ENCODE measurements around the gene HOXD10.

Gene HOXD10

DNA sequence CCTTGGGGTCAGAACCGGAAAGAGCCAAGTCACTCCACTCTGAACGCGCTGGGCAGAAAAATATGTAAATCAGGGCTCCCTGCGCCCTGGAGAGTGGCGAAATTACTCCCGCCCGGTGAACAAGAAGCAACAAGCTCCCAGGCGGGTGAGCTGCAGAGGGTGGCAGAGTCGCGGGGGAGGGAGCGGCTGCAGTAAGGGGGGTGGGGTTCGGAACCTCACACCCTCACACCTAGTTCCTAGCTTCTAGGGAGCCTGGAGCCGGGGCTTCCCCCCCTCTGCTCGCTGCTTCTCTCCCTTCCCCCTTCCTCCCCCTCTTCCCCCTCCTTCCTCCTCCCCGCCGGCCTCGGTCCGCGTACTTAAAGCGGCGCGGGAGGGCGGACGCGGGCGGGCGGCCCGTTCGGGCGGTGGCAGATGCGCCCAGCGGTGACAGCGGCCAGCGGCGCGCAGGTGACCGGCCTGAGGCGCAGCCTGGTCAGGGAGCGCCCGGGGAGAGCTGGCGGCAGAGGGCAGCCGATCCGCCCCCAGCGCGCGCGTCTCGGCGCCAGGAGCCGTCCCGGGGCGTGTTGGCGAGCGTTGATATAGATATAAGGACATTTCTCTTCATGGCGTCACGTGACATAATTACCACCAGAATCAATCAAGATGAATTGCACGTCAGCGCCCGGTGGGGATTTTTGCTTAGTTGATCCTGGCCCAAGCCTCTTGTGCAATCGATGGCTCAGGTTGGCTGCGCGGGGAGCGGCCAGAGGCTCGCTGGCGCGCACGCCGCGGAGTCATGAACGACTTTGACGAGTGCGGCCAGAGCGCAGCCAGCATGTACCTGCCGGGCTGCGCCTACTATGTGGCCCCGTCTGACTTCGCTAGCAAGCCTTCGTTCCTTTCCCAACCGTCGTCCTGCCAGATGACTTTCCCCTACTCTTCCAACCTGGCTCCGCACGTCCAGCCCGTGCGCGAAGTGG is 9.7 kb upstream of the HOXD10 start, which contains the start of gene HOXD11:
Gene HOXD11 (plus strand): TSS at position 700 of the 959 bp plus-strand sequence. CDS start 76 bp downstream, at position 776.
- DNase-seq = no peak

DNA sequence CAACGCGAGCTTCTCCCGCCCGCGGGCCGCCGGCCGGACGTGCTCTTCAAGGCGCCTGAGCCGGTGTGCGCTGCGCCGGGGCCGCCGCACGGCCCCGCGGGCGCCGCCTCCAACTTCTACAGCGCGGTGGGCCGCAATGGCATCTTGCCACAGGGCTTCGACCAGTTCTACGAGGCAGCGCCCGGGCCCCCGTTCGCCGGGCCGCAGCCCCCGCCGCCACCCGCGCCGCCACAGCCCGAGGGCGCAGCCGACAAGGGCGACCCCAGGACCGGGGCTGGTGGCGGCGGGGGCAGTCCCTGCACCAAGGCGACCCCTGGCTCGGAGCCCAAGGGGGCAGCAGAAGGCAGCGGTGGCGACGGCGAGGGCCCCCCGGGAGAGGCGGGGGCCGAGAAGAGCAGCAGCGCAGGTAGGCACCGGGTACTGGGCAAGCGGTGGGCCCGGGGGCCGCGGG is 8.8 kb upstream of the HOXD10 start:
- no peak for DNase-seq

DNA sequence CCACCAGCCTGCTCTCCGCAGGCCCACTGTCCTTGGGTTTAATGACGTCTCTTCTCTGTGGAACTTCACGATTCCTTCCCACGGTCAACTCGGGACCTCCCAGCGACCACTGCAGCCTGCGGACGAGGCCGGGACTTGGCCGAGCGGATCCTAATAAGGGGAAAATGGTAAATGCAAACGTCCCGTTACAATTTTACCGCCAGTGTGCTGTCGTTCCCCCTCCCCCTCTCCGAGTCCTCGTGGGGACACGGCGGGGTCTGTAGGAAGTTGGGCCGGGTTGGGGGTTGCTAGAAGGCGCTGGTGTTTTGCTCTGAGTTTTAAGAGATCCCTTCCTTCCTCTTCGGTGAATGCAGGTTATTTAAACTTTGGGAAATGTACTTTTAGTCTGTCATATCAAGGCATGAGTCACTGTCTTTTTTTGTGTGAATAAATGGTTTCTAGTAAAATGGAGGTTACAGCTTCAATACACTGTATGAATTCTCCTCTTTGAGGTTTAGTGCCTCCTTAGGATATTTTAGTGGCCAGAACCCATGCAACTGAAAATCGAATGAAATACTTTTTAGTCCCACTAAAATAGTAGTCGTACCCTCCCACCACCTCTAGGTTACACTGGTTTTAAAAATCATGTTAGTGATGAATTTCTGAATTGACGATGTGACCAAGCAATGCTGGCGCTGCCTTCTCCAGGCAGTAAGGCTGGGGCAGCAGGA is 7.2 kb upstream of the HOXD10 start:
- no peak for DNase-seq

DNA sequence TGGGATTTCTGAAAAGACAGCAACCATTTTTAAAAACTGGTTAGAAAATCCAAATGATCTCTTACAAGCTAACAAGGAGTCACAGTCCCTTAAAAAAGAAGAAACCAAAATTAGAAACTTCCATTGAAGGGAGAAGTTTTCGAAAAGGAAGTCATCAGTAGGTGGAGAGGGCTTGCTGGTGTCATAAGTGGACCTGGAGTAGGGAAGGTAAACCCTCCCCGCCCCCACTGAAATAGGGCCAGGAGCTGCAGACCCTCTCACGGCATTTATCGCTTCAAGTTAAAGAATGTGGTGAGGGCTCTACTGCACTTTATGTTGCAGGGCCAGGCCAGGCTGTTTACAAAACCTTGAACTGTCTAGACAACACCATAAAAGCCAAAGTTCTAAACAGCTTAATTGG is 6.6 kb upstream of the HOXD10 start:
- no peak for DNase-seq

DNA sequence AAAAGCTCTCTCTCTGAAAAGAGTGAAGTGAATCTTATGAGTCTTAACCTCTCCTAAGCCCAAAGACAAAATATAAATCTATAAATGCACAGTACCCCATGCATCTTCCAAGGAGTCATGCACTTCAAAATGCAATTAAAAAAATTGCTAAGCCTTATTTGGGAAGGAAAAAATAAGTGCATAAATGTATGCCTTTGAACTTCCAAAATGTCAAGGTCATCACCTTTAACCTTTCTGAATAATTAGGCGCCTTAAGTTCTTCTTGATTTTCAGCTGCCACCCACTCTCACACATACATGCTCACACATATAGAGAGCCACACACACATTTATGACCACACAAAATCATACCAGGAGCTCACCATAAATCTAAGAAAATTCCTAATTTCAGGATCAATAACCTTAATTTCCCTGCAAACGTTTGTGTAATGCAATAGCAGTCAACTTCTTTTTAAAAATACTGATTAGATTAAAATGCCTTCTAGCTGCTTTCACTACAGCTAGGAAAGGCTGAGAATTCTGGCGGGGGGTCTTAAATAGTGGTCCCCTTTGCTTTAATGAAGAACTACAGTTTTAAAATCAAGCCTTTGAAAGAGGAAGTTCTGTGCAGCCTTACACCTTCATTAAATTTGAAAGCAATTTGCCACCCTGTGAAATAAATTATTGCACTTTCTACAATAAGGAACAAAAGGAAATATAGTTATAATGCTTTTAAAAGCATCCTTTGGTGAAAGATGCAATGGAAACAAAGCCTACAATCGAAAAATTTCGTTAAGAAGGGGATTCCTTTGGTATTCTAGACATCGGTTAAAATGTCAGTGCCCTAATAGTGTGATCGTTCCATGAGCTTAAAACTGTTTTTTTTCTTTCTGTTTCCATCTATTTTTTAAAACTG is 5.9 kb upstream of the HOXD10 start:
- no peak for DNase-seq

DNA sequence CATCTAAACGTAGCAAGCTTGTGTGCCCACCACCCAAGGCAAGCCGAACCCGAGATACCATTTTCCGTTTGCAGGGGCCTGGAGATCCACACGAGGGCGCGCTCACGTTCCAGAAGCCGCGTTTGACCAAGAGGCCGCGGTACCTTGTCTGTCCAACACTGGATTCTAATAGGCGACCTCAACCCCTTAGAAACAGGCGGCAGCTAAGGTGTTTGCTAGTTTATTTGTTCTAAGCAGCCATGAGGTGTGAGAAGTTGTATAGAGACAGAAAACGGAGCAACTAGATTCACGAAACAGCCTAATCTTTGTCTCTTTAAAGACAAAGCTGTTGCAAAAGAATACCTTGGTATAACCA is 5.3 kb upstream of the HOXD10 start:
- DNase-seq = no peak

DNA sequence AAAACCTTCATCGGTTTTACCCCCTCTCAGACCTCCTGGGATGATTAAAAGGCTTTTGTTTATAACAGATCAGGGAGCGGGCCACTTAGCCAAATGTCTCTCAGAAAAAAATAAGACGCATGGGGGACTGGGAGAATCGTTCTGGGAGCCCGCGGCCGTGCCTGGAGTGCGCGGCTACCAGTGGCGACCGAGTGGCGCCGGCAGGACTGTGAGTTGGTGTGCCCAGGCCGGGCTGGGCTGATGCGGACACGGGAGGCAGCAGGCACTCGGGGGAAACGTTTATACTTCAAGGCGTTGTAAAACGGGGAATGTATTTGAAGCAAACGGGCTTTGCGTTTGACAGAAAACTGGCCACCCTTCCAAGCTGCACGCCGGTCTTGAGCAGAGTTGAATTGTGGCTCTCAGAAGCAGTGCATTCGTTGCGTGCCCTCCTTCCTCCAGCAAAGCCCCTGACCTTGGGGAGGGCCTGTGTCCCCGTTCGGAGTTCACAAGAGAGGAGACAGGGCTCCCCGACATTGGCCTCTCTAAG is 4.7 kb upstream of the HOXD10 start:
- no peak for DNase-seq

DNA sequence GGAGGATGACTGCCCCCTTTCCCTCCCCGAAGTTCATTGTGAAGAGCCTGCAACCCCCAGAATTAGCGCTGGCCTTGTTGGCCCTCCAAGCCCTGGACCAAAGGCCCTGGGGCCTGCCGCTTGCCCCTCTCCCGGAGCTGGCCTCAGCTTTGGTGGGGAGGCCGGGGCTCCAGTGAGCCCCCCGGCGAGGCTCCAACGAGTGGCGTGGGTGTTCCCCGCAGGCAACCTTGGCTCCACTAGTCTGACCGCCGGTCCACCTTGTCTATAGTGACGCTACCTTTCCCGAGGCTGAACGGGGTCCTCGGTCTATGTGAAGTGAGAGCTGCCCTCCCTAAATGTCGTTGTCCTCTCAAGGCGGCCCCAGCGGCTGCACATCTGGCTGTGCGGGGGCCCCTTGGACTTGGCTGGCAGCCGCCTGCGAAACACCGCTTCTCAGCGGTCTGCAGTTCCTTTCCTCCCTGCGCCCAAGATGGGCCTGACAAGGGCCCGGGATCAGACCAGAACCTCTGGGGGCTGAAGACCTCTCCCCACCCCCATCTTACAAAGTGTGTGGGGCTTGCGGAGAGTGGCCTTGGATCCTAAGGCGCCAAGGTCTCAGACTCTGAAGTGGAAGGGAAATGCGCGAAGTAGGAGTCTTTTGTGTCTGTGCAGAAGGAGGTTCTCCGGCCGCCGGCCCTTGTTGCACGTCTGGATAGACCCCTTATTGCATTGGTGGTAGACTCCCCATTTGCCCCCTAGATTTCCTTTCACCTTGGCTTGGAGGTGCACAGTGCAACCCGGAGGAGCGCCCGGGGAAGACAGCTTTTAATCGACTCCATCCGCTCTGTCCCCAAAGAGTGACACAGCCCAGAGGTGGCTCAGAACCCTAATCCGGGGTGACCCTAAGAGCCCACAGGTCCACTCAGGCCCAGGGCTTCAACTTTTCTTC is 3.9 kb upstream of the HOXD10 start:
- no peak for DNase-seq

DNA sequence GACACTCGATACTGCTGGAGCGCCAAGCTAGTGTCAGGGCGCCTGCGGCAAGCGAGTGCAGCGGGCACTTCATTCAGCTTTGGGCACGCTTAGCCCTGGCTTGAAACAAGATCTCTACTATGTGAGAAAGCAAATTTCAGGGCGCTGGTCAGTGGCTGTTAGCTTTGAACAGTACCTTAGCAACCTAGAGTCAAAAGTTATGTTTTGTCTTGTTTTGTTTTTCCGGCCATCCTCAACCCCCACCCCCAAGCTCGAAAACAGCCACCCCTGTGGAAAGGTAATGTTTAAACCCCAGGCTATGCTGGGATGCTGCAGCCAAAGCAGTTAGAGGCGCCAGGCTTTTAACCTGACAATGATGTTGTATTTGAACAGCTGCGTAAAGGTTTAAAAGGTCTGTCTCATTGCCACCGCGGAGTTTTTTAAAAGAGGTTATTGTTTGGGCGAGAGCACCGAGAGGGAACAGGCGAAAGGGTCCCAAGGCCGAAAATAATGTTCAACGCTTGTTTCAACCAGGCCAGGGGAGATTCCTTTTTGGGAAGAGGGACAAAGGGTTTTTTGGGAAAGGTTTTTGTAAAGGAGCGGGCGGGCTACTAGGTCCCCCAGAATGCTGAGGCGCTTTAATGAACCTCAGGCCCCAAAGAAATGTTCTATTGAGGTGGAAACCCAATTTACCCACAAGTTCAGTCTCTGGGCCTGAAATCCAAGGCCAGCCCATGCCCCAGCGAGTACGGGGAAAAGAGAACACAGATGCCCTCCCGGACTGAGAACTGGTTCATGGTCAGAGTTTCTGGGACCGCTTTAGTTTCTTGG is 2.3 kb upstream of the HOXD10 start:
- DNase-seq = no peak

DNA sequence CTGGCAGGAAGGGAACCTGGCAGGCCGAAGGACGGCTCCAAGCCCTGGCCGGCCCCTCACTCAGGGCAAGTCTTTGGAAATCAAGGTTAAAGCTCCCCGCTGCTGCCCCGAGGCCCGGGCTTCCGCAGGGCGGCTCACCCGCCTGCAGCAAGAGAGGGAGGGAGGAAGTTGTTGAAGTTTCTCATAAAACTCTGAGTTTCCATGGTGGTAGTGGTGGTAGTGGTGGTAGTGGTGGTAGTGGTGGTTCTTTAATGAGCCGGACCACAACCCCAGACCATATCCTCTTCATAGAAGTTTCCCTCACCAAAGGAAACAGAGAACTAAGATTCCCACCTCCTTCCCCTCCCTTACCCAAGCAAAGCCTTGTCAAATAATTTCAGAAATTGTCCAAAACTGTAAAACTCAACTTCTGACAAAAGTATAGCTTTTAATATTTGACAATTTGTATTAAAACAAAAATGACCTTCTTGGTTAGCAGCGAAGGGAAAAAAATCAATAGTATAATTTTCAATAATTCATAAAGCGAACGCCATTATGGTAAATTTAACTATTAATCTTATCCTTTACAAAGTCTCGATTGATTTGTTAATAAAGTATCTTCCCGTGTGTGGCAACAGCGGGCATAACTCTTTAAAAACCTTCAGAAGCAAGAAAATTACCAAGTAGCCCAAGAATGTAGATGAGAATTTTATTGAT is 1.5 kb upstream of the HOXD10 start:
- no peak for DNase-seq

DNA sequence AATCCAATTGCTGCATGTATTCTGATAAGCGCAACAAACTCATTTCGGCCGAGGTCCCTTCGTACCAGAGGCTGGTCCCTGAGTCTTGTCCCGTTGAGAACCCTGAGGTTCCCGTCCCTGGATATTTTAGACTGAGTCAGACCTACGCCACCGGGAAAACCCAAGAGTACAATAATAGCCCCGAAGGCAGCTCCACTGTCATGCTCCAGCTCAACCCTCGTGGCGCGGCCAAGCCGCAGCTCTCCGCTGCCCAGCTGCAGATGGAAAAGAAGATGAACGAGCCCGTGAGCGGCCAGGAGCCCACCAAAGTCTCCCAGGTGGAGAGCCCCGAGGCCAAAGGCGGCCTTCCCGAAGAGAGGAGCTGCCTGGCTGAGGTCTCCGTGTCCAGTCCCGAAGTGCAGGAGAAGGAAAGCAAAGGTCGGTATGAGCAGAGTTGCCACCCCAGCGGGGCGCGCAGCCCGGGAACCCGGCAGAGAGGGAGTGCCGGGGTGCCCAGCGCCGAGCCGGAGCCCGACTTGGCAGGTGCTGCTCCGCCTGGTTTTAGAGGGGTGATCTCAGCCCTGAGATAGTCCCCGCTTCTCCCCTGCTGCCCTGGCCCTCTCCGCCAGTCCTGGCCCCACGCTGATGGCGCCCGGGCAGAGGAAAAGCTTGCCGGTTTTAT is 714 bp downstream of the HOXD10 start:
- no peak for DNase-seq

DNA sequence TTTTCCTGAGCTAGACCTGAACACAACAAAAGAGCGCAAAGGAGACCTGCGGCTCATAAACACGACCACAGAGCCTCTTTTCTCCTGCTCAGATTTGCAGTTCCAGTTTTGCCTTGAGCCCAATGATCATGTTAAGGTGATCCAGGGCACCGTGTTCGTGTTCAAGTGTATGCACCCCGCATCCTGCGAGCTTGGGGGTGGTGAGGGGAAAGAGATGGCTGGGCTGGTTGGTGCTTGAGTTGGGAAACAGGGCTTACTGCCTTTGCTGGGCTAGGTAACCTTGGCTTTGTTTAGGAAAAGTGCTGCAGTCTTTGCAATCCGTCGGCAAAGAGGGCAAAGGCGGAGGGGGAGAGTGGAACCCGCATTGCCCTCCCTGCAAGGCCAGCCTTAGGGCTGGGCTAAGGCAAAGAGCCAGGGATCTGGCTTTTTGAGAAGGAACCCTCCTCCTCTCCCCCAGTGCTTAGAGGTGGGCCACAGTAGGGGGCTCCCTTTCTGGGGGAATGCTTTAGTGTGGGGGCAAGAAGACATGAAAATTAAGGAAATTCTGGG is 1.3 kb downstream of the HOXD10 start:
- no peak for DNase-seq

DNA sequence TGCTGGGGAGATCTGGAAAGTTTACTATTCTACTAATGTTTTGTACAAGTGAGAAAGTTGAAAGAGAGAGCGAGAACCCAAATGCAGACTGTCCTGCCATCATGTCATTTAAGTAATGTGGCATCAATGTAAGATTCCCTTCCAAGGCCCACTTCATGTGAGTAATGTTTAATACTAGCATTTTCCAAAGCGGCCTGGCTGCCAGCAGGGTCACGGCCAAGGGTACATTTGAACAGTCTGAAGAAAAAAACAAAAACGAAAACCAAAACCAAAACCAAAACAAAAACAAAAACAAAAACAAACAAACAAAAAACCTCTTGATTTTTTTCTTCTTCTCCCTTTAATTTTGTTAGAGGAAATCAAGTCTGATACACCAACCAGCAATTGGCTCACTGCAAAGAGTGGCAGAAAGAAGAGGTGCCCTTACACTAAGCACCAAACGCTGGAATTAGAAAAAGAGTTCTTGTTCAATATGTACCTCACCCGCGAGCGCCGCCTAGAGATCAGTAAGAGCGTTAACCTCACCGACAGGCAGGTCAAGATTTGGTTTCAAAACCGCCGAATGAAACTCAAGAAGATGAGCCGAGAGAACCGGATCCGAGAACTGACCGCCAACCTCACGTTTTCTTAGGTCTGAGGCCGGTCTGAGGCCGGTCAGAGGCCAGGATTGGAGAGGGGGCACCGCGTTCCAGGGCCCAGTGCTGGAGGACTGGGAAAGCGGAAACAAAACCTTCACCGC is 2.2 kb downstream of the HOXD10 start:
- DNase-seq = no peak

DNA sequence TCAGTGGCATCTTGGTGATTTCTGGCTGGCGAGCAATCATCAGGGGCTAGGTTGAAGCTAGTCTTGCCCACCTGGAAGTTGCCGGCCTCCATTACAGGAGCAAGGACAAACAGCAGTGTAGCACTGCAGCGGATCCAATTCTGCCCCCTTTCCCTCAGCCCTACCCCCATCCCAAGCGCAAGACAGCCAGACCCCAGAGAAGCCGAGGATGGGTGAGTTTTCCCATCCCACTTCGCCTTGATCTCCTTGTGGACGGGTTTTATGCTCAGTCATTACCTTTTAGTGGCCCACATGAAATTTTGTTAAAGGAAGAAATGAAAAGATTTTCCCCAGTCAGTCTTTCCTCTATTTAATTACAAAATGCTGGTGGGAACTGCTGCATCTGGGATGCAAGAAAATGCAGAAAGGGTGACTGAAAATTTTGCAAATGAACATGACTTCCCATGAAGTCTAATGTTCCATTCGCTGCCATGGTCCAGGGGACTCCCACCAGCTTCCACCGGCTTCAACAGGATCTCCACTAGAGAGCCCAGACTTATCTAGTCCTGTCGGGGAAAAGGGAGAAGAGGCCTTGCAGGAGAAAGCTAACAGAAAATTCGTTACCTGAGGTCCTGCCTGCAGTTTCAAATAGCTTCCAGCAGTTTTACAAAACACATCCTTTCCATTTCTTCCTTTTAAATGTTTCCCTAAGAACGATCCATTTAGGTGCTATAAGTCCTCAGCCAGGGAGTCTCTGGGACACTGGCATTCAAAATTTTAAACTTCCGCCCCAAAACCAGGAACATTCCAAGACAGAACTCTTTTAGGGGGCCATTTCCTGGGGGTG is 4.0 kb downstream of the HOXD10 start:
- no peak for DNase-seq

DNA sequence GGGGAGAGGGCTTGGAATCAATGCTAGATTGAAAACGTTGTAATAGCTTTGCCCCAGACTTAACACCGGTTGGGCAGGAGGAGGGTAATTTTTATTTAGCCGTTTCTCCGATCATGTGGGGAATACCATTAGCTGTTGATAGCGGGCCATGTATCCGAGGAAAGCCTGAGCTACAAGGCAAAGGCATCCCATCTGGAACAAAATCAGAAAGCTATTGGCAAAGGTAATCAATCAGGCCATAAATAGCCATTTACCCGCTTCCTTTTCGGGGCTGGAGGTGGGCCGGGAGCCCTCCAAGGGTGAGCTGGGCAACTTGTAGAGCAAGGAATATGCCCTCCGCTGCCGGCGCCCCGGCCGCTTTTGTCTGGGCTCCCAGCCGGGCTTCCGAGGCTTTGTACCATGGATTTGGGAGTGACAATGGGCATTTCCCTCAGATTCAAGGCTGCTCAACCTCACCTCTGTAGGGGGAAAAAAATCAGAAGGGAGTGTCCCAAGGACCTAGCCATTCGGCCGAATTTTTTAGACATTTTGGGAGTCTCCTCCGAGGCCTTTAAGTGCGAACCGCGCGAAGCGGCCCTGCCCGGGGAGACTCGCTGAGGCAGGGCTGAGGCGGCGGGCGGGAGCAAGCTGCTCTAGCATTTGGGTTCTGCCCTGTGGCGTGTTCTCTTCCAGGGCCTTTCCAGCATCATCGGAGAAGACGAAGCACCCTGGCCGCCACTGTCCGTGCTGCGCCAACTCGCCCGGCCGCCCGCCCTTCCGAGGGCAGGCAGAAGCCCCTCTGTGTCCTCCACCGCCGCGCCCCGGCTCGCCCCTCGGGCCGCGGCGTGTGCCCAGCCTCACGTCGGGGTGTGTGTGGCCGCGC is 4.8 kb downstream of the HOXD10 start:
- DNase-seq = no peak

Measured in hypothalamus (tissue), 51 donors.